GM23338 (cell line): Measurements from ENCODE around the gene AHNAK2. TPM values are rescaled to one million over a fixed set of nuclear protein-coding genes. Genes with fewer than 3 reads are reported as not detected.

Experiments used
- ATAC-seq: fragments of 200-7000 bp; cut with Tn5 transposase; 3 replicates; pipeline ENCODE4 v1.9.1; 2020
- DNase-seq: peaks from one replicate; pipeline ENCODE4 v3.0.0-alpha.2; 2015; ENCODE audit warnings: low spot score
- H2AFZ ChIP-seq: fragments of 200-600 bp; sonication (generic); 2 replicates; pipeline ENCODE4 v1.8.0; 2016; ENCODE audit warnings: antibody characterized with exemption, mild to moderate bottlenecking, moderate library complexity
- H3F3A ChIP-seq: fragments of 200-600 bp; sonication (generic); replicated peaks from 2 replicates; pipeline ENCODE4 v1.8.0; 2017; ENCODE audit warnings: antibody characterized with exemption, mixed run types, low read depth
- H3K27ac ChIP-seq: fragments of 200-600 bp; sonication (generic); 2 replicates; pipeline ENCODE4 v1.6.1; 2016; ENCODE audit warnings: low read depth
- H3K27me3 ChIP-seq: fragments of 200-600 bp; sonication (generic); 2 replicates; pipeline ENCODE4 v1.8.0; 2016; ENCODE audit warnings: mild to moderate bottlenecking, mixed run types, moderate library complexity; ENCODE audit not compliant: insufficient read depth
- H3K36me3 ChIP-seq: fragments of 200-600 bp; sonication (generic); 2 replicates; pipeline ENCODE4 v1.8.0; 2016; ENCODE audit warnings: mild to moderate bottlenecking; ENCODE audit not compliant: insufficient read depth
- H3K4me1 ChIP-seq: fragments of 200-600 bp; sonication (generic); 2 replicates; pipeline ENCODE4 v1.8.0; 2016; ENCODE audit warnings: mild to moderate bottlenecking, moderate library complexity; ENCODE audit not compliant: insufficient read depth
- H3K4me2 ChIP-seq: fragments of 200-600 bp; sonication (generic); 2 replicates; pipeline ENCODE4 v1.7.1; 2017; ENCODE audit warnings: mixed run types
- H3K4me3 ChIP-seq: fragments of 200-600 bp; sonication (generic); 2 replicates; pipeline ENCODE4 v1.6.1; 2016; ENCODE audit warnings: mixed run types
- H3K79me2 ChIP-seq: fragments of 200-600 bp; sonication (generic); replicated peaks from 2 replicates; pipeline ENCODE4 v1.8.0; 2017; ENCODE audit warnings: mild to moderate bottlenecking; ENCODE audit not compliant: insufficient read depth
- H3K9me2 ChIP-seq: fragments of 200-600 bp; sonication (generic); 2 replicates; pipeline ENCODE4 v1.8.0; 2017; ENCODE audit not compliant: insufficient read depth
- H4K20me1 ChIP-seq: fragments of 200-600 bp; sonication (generic); replicated peaks from 2 replicates; pipeline ENCODE4 v1.8.0; 2017; ENCODE audit warnings: mild to moderate bottlenecking; ENCODE audit not compliant: insufficient read depth
- H3K27ac Mint-ChIP-seq: 2 replicates; pipeline ENCODE4 v1.8.0; 2020; ENCODE audit warnings: inconsistent platforms, mild to moderate bottlenecking, moderate library complexity, mixed read lengths
- H3K27me3 Mint-ChIP-seq: 3 replicates; pipeline ENCODE4 v1.8.0; 2022; ENCODE audit warnings: low read depth, mild to moderate bottlenecking, moderate library complexity, mixed read lengths, inconsistent platforms; ENCODE audit not compliant: insufficient read depth, poor library complexity
- H3K36me3 Mint-ChIP-seq: 3 replicates; pipeline ENCODE4 v1.8.0; 2021; ENCODE audit warnings: low read depth, mild to moderate bottlenecking, inconsistent platforms, moderate library complexity, mixed read lengths
- H3K4me1 Mint-ChIP-seq: 3 replicates; pipeline ENCODE4 v1.8.0; 2020; ENCODE audit warnings: mild to moderate bottlenecking, inconsistent platforms, mixed read lengths
- H3K4me3 Mint-ChIP-seq: 3 replicates; pipeline ENCODE4 v1.8.0; 2021; ENCODE audit warnings: moderate library complexity, mild to moderate bottlenecking, inconsistent platforms, mixed read lengths
- H3K9me3 Mint-ChIP-seq: 3 replicates; pipeline ENCODE4 v1.8.0; 2020; ENCODE audit warnings: moderate library complexity, mild to moderate bottlenecking, inconsistent platforms, mixed read lengths
- CTCF ChIP-seq, 2 experiments: fragments of 200-600 bp in 1 of 2; sonication (generic) in 1 of 2; conservative IDR thresholded peaks; 2 replicates each; pipeline versions ENCODE4 v1.5.1 to v1.6.1; 2016 to 2017; ENCODE audit warnings: antibody characterized with exemption in 2 of 2, low read depth in 2 of 2, mild to moderate bottlenecking in 2 of 2, moderate library complexity in 1 of 2
- ETS1 ChIP-seq: IDR thresholded peaks from 2 replicates; pipeline ENCODE4 v1.6.1; 2016; ENCODE audit warnings: antibody characterized with exemption
- EZH2 ChIP-seq: fragments of 200-600 bp; sonication (generic); IDR thresholded peaks from one replicate; pipeline ENCODE4 v1.8.0; 2017; ENCODE audit warnings: antibody characterized with exemption, mild to moderate bottlenecking, low read depth; ENCODE audit not compliant: unreplicated experiment
- EZH2phosphoT487 ChIP-seq: fragments of 200-600 bp; sonication (generic); IDR thresholded peaks from one replicate; pipeline ENCODE4 v1.8.1; 2018; ENCODE audit warnings: antibody characterized with exemption; ENCODE audit not compliant: unreplicated experiment
- JUNB ChIP-seq: IDR thresholded peaks from one replicate; pipeline ENCODE4 v1.6.1; 2016; ENCODE audit warnings: antibody characterized with exemption; ENCODE audit not compliant: unreplicated experiment
- NANOG ChIP-seq: IDR thresholded peaks from 2 replicates; pipeline ENCODE4 v1.6.1; 2016; ENCODE audit warnings: antibody characterized with exemption, borderline replicate concordance
- POLR2AphosphoS5 ChIP-seq: IDR thresholded peaks from 2 replicates; pipeline ENCODE4 v1.6.1; 2016; ENCODE audit warnings: antibody characterized with exemption, low read depth
- REST ChIP-seq: IDR thresholded peaks from one replicate; pipeline ENCODE4 v1.6.1; 2018; ENCODE audit warnings: antibody characterized with exemption; ENCODE audit not compliant: unreplicated experiment
- STAT1 ChIP-seq: IDR thresholded peaks from one replicate; pipeline ENCODE4 v1.6.1; 2016; ENCODE audit warnings: antibody characterized with exemption; ENCODE audit not compliant: unreplicated experiment
- ZNF331 ChIP-seq: fragments of 250-450 bp; sonication (Bioruptor Pico); IDR thresholded peaks from 2 replicates; pipeline ENCODE4 v1.5.0; 2020; ENCODE audit warnings: low read depth, mild to moderate bottlenecking, moderate library complexity
- polyA plus RNA-seq: library from polyadenylated mRNA; unstranded; fragments of >200 nt; fragmentation: Nextera tagmentation; extraction: Ambion mirVana; gene quantifications from 2 replicates; pipeline ENCODE4 v1.2.1, GENCODE V29; 2016
- total RNA-seq: library from RNA; depleted of rRNA; stranded (reverse); fragments of >200 nt; shearing (Covaris generic); gene quantifications from 2 replicates; pipeline ENCODE4 v1.2.3, GENCODE V29; 2014

AHNAK2 gene
- total and polyA plus RNA-seq, 2 experiments from 2014 or later, result 1.1 to 2.6 TPM

- no peak for TF ChIP-seq ETS1
- TF ChIP-seq REST, result no peak
- TF ChIP-seq EZH2, result no peak
- TF ChIP-seq EZH2phosphoT487, result no peak
- TF ChIP-seq POLR2AphosphoS5, result no peak
Observed at GRCh38 chr14:104895786-104896661, 82.2 kb downstream of the AHNAK2 start (continued).

GRCh38 chr14:104895207-104895785 lies 82.9 kb downstream of the AHNAK2 start:
- peaks cover 7% of the 10 kb centered on the region; the same call in 2 of the 3 replicates for H3K4me1 Mint-ChIP-seq
- H3K9me3 Mint-ChIP-seq, result no peaks in the 10 kb centered on the region
- Histone ChIP-seq H3K36me3 (no peaks in the 10 kb centered on the region), H4K20me1 (no peaks in the 10 kb centered on the region), H2AFZ (no peak overlapping the region), H3K9me2 (no peaks in the 10 kb centered on the region), H3K79me2 (no peaks in the 10 kb centered on the region), H3K27me3 (no peaks in the 10 kb centered on the region), H3K27ac (no peak overlapping the region), H3K4me3 (no peak overlapping the region), H3K4me1 (no peaks in the 10 kb centered on the region), H3K4me2 (no peak overlapping the region), H3F3A (no peaks in the 10 kb centered on the region)
- no peak overlapping the region for H3K4me3 Mint-ChIP-seq
- H3K27ac Mint-ChIP-seq, result no peak overlapping the region
- H3K36me3 Mint-ChIP-seq, result no peaks in the 10 kb centered on the region
- ATAC-seq, result no peak
- peaks cover 19% of the 10 kb centered on the region for H3K27me3 Mint-ChIP-seq
- TF ChIP-seq STAT1 (no peak), CTCF (conservative IDR thresholded peaks at IDR 0.05; ENCODE audit: low read depth in 2 of 2) (no peak), EZH2 (no peak), EZH2phosphoT487 (no peak), JUNB (no peak), ETS1 (no peak), NANOG (no peak), ZNF331 (CRISPR knock-in tag) (no peak)
- DNase-seq, result no peak
